ENCODE results near the gene PRKCE.

The PRKCE gene

DNA sequence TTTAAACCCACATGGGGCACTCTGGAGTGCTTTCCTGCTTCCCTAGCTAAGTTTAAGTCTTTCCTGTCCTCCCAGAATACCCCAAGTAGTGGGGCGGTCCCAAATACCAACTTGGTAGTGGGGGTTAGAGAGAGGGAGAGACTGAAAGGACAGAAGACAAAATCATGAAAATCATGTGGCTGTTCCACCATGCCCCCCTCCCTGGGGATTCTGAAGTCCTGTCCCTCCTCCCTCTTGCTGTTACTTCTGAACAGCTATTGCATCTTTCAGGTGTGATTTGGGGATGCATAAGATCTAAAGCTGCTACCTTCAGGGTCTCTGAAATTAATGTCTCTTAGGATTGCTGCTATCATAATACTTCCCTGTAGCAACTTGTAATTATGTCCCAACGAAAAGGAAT, 378.9 kb downstream of the PRKCE start:
- H3K9me3 ChIP-seq: no peaks in the 10 kb centered on the region
- no peak for DNase-seq
- H3K36me3 ChIP-seq: no peaks in the 10 kb centered on the region
- H3K27ac ChIP-seq: no peak overlapping the region
- no peak overlapping the region for H3K4me3 ChIP-seq
- TF ChIP-seq, protein P1, sequence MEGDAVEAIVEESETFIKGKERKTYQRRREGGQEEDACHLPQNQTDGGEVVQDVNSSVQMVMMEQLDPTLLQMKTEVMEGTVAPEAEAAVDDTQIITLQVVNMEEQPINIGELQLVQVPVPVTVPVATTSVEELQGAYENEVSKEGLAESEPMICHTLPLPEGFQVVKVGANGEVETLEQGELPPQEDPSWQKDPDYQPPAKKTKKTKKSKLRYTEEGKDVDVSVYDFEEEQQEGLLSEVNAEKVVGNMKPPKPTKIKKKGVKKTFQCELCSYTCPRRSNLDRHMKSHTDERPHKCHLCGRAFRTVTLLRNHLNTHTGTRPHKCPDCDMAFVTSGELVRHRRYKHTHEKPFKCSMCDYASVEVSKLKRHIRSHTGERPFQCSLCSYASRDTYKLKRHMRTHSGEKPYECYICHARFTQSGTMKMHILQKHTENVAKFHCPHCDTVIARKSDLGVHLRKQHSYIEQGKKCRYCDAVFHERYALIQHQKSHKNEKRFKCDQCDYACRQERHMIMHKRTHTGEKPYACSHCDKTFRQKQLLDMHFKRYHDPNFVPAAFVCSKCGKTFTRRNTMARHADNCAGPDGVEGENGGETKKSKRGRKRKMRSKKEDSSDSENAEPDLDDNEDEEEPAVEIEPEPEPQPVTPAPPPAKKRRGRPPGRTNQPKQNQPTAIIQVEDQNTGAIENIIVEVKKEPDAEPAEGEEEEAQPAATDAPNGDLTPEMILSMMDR (IDR thresholded peaks at IDR 0.05): no peak
- H3K4me1 ChIP-seq: peaks cover 0 to 45% (median 27%) of the 10 kb centered on the region in 4 donors
- intact Hi-C loops (cut with DNase I; ENCODE audit: low total_unique reads): no loop called here
- no peaks in the 10 kb centered on the region for H3K27me3 ChIP-seq

- TF ChIP-seq, protein P1 (IDR thresholded peaks at IDR 0.05): no peak
- peak in 1 of 2 donors; percentile 75 for DNase-seq
- intact Hi-C loops (cut with DNase I; ENCODE audit: low total_unique reads): no loop called here
- Histone ChIP-seq H3K36me3 (no peaks in the 10 kb centered on the region), H3K27ac (peak overlapping the region; percentile 50 to 66), H3K9me3 (no peaks in the 10 kb centered on the region), H3K27me3 (no peaks in the 10 kb centered on the region), H3K4me1 (peaks cover 0 to 56% (median 28%) of the 10 kb centered on the region in 4 donors), H3K4me3 (no peak overlapping the region)
Observed at GRCh38 chr2:46032161-46032813, 380.8 kb downstream of the PRKCE start.

GRCh38 chr2:46032996-46033395, 381.5 kb downstream of the PRKCE start:
- no peak for DNase-seq
- Histone ChIP-seq H3K27me3 (no peaks in the 10 kb centered on the region), H3K9me3 (no peaks in the 10 kb centered on the region), H3K4me3 (no peak overlapping the region), H3K27ac (peak overlapping the region; percentile 50 to 66), H3K4me1 (peaks cover 0 to 62% (median 29%) of the 10 kb centered on the region in 4 donors), H3K36me3 (no peaks in the 10 kb centered on the region)
- intact Hi-C loops (cut with DNase I; ENCODE audit: low total_unique reads): no loop called here
- TF ChIP-seq, protein P1 (IDR thresholded peaks at IDR 0.05): no peak

- Histone ChIP-seq H3K27ac (peak overlapping the region; percentile 8 to 17), H3K27me3 (no peaks in the 10 kb centered on the region), H3K4me1 (peaks cover 0 to 63% (median 27%) of the 10 kb centered on the region in 4 donors), H3K9me3 (no peaks in the 10 kb centered on the region), H3K36me3 (no peaks in the 10 kb centered on the region), H3K4me3 (no peak overlapping the region)
- intact Hi-C loops (cut with DNase I; ENCODE audit: low total_unique reads): no loop called here
- TF ChIP-seq, protein P1 (IDR thresholded peaks at IDR 0.05): no peak
- DNase-seq: no peak
Observed at GRCh38 chr2:46034535-46034934, 383.1 kb downstream of the PRKCE start.

DNA sequence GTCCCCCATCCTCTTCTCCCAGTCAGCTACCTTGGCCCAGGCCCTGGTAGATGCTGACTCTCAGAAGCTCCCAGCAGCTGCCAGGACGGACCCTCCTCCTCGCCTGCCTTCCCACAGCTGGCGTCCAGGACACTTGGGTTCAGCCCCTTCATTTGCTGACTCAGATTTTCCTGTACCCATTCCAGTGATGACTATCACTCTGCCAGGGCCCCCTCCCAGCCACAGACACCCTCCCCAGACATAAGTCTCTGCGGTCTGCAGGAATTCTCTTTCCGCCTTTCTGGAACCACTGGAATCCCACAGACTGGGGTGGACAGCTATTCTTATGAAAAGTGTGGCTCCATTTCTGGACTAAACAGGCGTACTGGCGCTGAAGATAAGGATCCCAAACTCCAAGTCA, 385.5 kb downstream of the PRKCE start:
- TF ChIP-seq, protein P1 (IDR thresholded peaks at IDR 0.05): no peak
- Histone ChIP-seq H3K27ac (peak overlapping the region; percentile 5 to 48), H3K9me3 (no peaks in the 10 kb centered on the region), H3K4me3 (no peak overlapping the region), H3K4me1 (peaks cover 0 to 45% (median 11%) of the 10 kb centered on the region in 4 donors), H3K27me3 (no peaks in the 10 kb centered on the region), H3K36me3 (no peaks in the 10 kb centered on the region)
- intact Hi-C loops (cut with DNase I; ENCODE audit: low total_unique reads): no loop called here
- DNase-seq: peak in 1 of 2 donors; percentile 27
